Measurements from ENCODE around the gene BARD1. TPM values are rescaled to one million over a fixed set of nuclear protein-coding genes. Genes with fewer than 3 reads are reported as not detected.

BARD1 gene
- total and polyA plus RNA-seq, 2 of the 8 experiments (the other 6 are each of a cell fraction or from before 2014, with no cell fraction given) = 11.1 to 29.8 TPM

DNA sequence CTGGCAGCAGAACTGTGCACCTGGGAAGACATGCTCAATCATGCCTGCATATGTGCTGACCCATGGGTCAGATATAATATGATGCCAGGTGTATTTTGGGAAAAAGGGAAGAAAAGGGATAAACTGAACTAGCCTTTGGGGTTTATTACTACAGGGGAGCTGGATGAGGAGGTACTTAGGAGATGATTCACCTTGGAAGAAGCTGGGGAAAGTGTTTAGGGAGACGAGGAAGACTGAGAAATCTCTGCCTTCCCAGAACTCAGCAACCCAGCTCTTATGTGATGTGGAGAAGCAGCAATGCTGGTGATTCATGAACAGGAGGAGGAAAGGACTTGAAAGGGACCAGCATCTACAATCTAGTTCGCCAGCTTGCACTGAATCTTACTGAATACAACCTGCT, 110.2 kb downstream of the BARD1 start:
- Histone ChIP-seq H2BK5ac (ENCODE audit: low read depth, low read length) (no peak overlapping the region), H3K4me2 (ENCODE audit: insufficient read depth in 1 of 2, low read depth in 2 of 2, low read length in 2 of 2) (no peak overlapping the region), H3K23me2 (ENCODE audit: low read depth, low read length) (no peaks in the 10 kb centered on the region; the same call in 1 of the 2 replicates), H3K36me3 (ENCODE audit: control insufficient read depth in 2 of 4, insufficient read depth in 4 of 4, low read length in 3 of 4) (no peaks in the 10 kb centered on the region), H3K79me2 (ENCODE audit: control insufficient read depth in 1 of 2, insufficient read depth in 2 of 2, low read length in 2 of 2) (no peaks in the 10 kb centered on the region), H4K8ac (ENCODE audit: extremely low read depth, insufficient read depth, low read length) (no peak overlapping the region), H3K56ac (replicated peaks; ENCODE audit: insufficient read length, low read depth, low read length) (no peak overlapping the region), H4K20me1 (replicated peaks in 1 of 2; ENCODE audit: control insufficient read depth in 1 of 2, insufficient read depth in 2 of 2, low read length in 2 of 2) (no peaks in the 10 kb centered on the region), H2BK20ac (ENCODE audit: low read length) (no peak overlapping the region), H3K14ac (ENCODE audit: insufficient read length) (no peak overlapping the region), H2BK12ac (ENCODE audit: low read depth, low read length) (no peak overlapping the region), H4K5ac (ENCODE audit: insufficient read length, low read depth, low read length) (no peak overlapping the region), H3K9me3 (ENCODE audit: insufficient read depth in 2 of 2, low read depth in 1 of 2, low read length in 1 of 2) (peaks cover 0 to 4% of the 10 kb centered on the region in 2 experiments; a peak in 1 of 4 replicates), H3K18ac (ENCODE audit: extremely low read depth, low read length) (no peak overlapping the region), H3K27ac (ENCODE audit: low read depth, low read length) (no peak overlapping the region), H2AFZ (ENCODE audit: low read length) (no peak overlapping the region), H3K23ac (ENCODE audit: insufficient read length) (no peak overlapping the region), H3K4me1 (replicated peaks in 1 of 4; ENCODE audit: control insufficient read depth in 3 of 4, insufficient read depth in 4 of 4, low read length in 3 of 4) (no peaks in the 10 kb centered on the region), H3K9ac (replicated peaks in 1 of 4; ENCODE audit: extremely low read depth in 1 of 4, low read depth in 3 of 4, low read length in 3 of 4) (no peak overlapping the region), H4K91ac (replicated peaks; ENCODE audit: insufficient read length, low read length) (no peak overlapping the region), H2BK15ac (ENCODE audit: low read length) (no peak overlapping the region), H3K4me3 (ENCODE audit: extremely low read depth in 1 of 4, insufficient read depth in 2 of 4, low read depth in 3 of 4, low read length in 4 of 4) (no peak overlapping the region), H3K4ac (replicated peaks; ENCODE audit: insufficient read length, low read depth, low read length) (no peak overlapping the region), H3K79me1 (ENCODE audit: low read depth, low read length) (no peaks in the 10 kb centered on the region), H3K27me3 (replicated peaks in 1 of 4; ENCODE audit: control insufficient read depth in 3 of 4, extremely low read depth in 1 of 4, insufficient read depth in 3 of 4, low read length in 3 of 4) (no peaks in the 10 kb centered on the region), H2BK120ac (replicated peaks; ENCODE audit: low read depth, low read length) (no peak overlapping the region), H2AK5ac (ENCODE audit: low read depth, low read length) (no peak overlapping the region)
- ChIA-PET CTCF (ENCODE audit: partially characterized antibody) (interaction anchor here (1.0 kb wide), 1 partner anchor 18 kb away, joined by 3 read pairs; no protein-coding TSS in a partner anchor), POLR2A (ENCODE audit: partially characterized antibody) (interaction anchor here (0.6 to 1.0 kb wide), 2 partner anchors 18 to 113 kb away, joined by 3 read pairs; no protein-coding TSS in a partner anchor)
- DNase-seq (ENCODE audit: low read depth in 1 of 2, low spot score in 2 of 2) = no peak
- WGBS, 2 experiments (ENCODE audit: extremely low coverage in 1 of 2, insufficient coverage in 1 of 2, insufficient read length in 1 of 2, insufficient replicate concordance in 2 of 2, low coverage in 1 of 2, low lambda C conversion rate in 2 of 2, missing lambda C conversion rate in 1 of 2) = 47% methylated on average over 2 of the region's 2 CpGs; no CpG with 5 or more reads in 1 of the 2 experiments
- FAIRE-seq = no peak
- TF ChIP-seq CREB1 (IDR thresholded peaks at IDR 0.05) (no peak), CBX5 (IDR thresholded peaks at IDR 0.05; ENCODE audit: low read depth, low read length) (no peak), POU5F1 (IDR thresholded peaks at IDR 0.05; ENCODE audit: low read depth, low read length) (no peak), YY1 (IDR thresholded peaks at IDR 0.05; ENCODE audit: low read depth, low read length) (no peak), GABPA (IDR thresholded peaks at IDR 0.05; ENCODE audit: borderline replicate concordance, insufficient read depth, low read length) (no peak), ZNF274 (IDR thresholded peaks at IDR 0.05; ENCODE audit: borderline replicate concordance, extremely low read depth, low read length) (no peak), SUZ12 (IDR thresholded peaks at IDR 0.05; ENCODE audit: low read length) (no peak)
